ENCODE data around the gene SH2D1B. TPM values are rescaled to one million over a fixed set of nuclear protein-coding genes. Genes with fewer than 3 reads are reported as not detected.

SH2D1B gene
- total RNA-seq, 1 experiment from 2014 or later = 0.34 TPM

- POLR2A ChIA-PET (ENCODE audit: low non-redundant PET) = no interaction called here
- H3K27me3 ChIP-seq (replicated peaks; ENCODE audit: insufficient read depth, low read depth, low read length, poor library complexity) = no peaks in the 10 kb centered on the region
- CTCF ChIA-PET = no interaction called here
- intact Hi-C loops (cut with micrococcal nuclease; ENCODE audit: unreplicated experiment) = no loop called here
- no peak for TF ChIP-seq CTCF (conservative IDR thresholded peaks at IDR 0.05; ENCODE audit: low read depth, low read length)
- TF ChIP-seq EZH2 (IDR thresholded peaks at IDR 0.05; ENCODE audit: borderline replicate concordance, low read depth, low read length, poor library complexity, severe bottlenecking) = no peak
- no peak overlapping the region for H3K4me3 ChIP-seq (ENCODE audit: low read depth, low read length, poor library complexity, severe bottlenecking)
- no peaks in the 10 kb centered on the region for H3K36me3 ChIP-seq (ENCODE audit: insufficient read depth, low read length, poor library complexity, severe bottlenecking)
- DNase-seq (ENCODE audit: low spot score) = no peak
- no peaks in the 10 kb centered on the region for H3K9me3 ChIP-seq (ENCODE audit: low read depth, low read length, poor library complexity, severe bottlenecking)
- H3K27ac ChIP-seq (ENCODE audit: low read depth, low read length, poor library complexity, severe bottlenecking) = no peak overlapping the region
- no peaks in the 10 kb centered on the region for H3K4me1 ChIP-seq (ENCODE audit: insufficient read depth, low read length, poor library complexity, severe bottlenecking)
- no TSS peak for BruUV-seq (replicated peaks)
Measured at GRCh38 chr1:162373072-162373427, 38.9 kb downstream of the SH2D1B start.

DNA sequence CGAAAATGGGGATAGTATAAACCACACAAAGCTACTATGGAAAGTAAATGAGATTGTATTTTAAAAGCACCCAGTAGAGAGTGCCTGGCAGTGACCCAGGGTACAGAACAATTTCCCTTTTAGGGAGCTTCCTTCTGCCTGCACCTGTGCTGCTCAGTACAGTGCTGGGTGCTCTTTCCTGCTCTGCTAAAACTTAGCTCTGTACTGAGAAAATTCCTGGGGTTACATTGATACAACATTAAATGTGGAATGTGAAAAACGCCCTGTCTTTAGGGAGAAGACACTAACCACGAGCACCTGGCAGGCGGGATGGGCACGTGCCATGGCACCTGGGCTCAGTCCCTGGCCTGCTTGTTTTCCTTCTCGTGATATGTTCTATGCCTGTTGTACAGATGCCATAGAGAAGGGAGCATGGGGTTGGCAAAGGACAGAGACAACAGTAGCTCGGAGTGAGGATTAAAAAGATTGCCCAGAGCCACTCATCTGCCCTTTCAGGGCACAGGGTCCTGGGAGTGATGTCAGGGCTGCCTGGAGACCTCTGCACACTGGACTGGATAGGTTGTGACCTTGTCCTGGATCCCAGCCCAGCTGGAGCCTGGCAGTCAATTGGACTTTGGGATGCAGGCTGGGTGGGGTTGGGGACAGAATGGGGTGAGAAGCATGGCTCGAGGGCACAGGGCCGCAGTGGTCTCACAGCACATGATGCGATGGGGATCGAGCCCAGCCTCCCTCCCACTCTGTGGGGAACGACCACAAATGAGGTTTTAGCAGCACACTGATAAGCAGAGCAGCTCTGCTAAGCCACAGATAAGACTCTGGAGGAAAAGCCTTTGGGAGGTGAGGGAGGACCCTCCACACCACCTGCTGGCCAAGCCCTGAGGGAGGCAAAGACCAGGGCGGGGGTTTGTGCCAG is 39.5 kb downstream of the SH2D1B start:
- no peaks in the 10 kb centered on the region for H3K9me3 ChIP-seq (ENCODE audit: low read depth, low read length, poor library complexity, severe bottlenecking)
- no peak for DNase-seq (ENCODE audit: low spot score)
- H3K4me3 ChIP-seq (ENCODE audit: low read depth, low read length, poor library complexity, severe bottlenecking) = no peak overlapping the region
- TF ChIP-seq CTCF (conservative IDR thresholded peaks at IDR 0.05; ENCODE audit: low read depth, low read length) (no peak), EZH2 (IDR thresholded peaks at IDR 0.05; ENCODE audit: borderline replicate concordance, low read depth, low read length, poor library complexity, severe bottlenecking) (no peak)
- CTCF ChIA-PET = no interaction called here
- POLR2A ChIA-PET (ENCODE audit: low non-redundant PET) = no interaction called here
- H3K27ac ChIP-seq (ENCODE audit: low read depth, low read length, poor library complexity, severe bottlenecking) = no peak overlapping the region
- H3K4me1 ChIP-seq (ENCODE audit: insufficient read depth, low read length, poor library complexity, severe bottlenecking) = no peaks in the 10 kb centered on the region
- no peaks in the 10 kb centered on the region for H3K36me3 ChIP-seq (ENCODE audit: insufficient read depth, low read length, poor library complexity, severe bottlenecking)
- no peaks in the 10 kb centered on the region for H3K27me3 ChIP-seq (replicated peaks; ENCODE audit: insufficient read depth, low read depth, low read length, poor library complexity)
- intact Hi-C loops (cut with micrococcal nuclease; ENCODE audit: unreplicated experiment) = no loop called here
- BruUV-seq (replicated peaks) = no TSS peak

GRCh38 chr1:162371611-162372010 is 40.3 kb downstream of the SH2D1B start:
- CTCF ChIA-PET = no interaction called here
- DNase-seq (ENCODE audit: low spot score) = no peak
- Histone ChIP-seq H3K4me3 (ENCODE audit: low read depth, low read length, poor library complexity, severe bottlenecking) (no peak overlapping the region), H3K27ac (ENCODE audit: low read depth, low read length, poor library complexity, severe bottlenecking) (no peak overlapping the region), H3K36me3 (ENCODE audit: insufficient read depth, low read length, poor library complexity, severe bottlenecking) (no peaks in the 10 kb centered on the region), H3K9me3 (ENCODE audit: low read depth, low read length, poor library complexity, severe bottlenecking) (no peaks in the 10 kb centered on the region), H3K4me1 (ENCODE audit: insufficient read depth, low read length, poor library complexity, severe bottlenecking) (no peaks in the 10 kb centered on the region), H3K27me3 (replicated peaks; ENCODE audit: insufficient read depth, low read depth, low read length, poor library complexity) (no peaks in the 10 kb centered on the region)
- no TSS peak for BruUV-seq (replicated peaks)
- POLR2A ChIA-PET (ENCODE audit: low non-redundant PET) = no interaction called here
- TF ChIP-seq EZH2 (IDR thresholded peaks at IDR 0.05; ENCODE audit: borderline replicate concordance, low read depth, low read length, poor library complexity, severe bottlenecking) (no peak), CTCF (conservative IDR thresholded peaks at IDR 0.05; ENCODE audit: low read depth, low read length) (no peak)
- intact Hi-C loops (cut with micrococcal nuclease; ENCODE audit: unreplicated experiment) = no loop called here
